Loucy (cell line): ENCODE results near the gene SMIM14.

Experiments
- H2AFZ ChIP-seq: fragments of 200-600 bp; sonication (generic); 2 replicates; pipeline ENCODE4 v1.6.0; 2016; ENCODE audit warnings: antibody characterized with exemption, mild to moderate bottlenecking, low read length, moderate library complexity
- H3F3A ChIP-seq: fragments of 200-600 bp; 2 replicates; pipeline ENCODE4 v1.6.0; 2016; ENCODE audit warnings: antibody characterized with exemption, low read depth, mild to moderate bottlenecking
- H3K27me3 ChIP-seq: fragments of 200-600 bp; sonication (generic); 2 replicates; pipeline ENCODE4 v1.6.1; 2014; ENCODE audit warnings: low read length, mild to moderate bottlenecking; ENCODE audit not compliant: insufficient read depth, poor library complexity, severe bottlenecking
- H3K36me3 ChIP-seq: fragments of 200-600 bp; sonication (generic); 2 replicates; pipeline ENCODE4 v1.6.1; 2016; ENCODE audit warnings: low read length; ENCODE audit not compliant: insufficient read depth
- H3K4me1 ChIP-seq: fragments of 200-600 bp; sonication (generic); 2 replicates; pipeline ENCODE4 v1.5.1; 2014; ENCODE audit warnings: low read length, mild to moderate bottlenecking; ENCODE audit not compliant: insufficient read depth, poor library complexity, severe bottlenecking
- H3K4me2 ChIP-seq: fragments of 200-600 bp; sonication (generic); 2 replicates; pipeline ENCODE4 v1.6.0; 2014; ENCODE audit warnings: antibody characterized with exemption, low read length, low read depth, mild to moderate bottlenecking; ENCODE audit not compliant: poor library complexity, severe bottlenecking
- H3K4me3 ChIP-seq: fragments of 200-600 bp; sonication (generic); 2 replicates; pipeline ENCODE4 v1.5.1; 2014; ENCODE audit warnings: low read length, mild to moderate bottlenecking, mixed read lengths; ENCODE audit not compliant: poor library complexity, severe bottlenecking
- H3K79me2 ChIP-seq: fragments of 200-600 bp; sonication (generic); 2 replicates; pipeline ENCODE4 v1.6.1; 2014; ENCODE audit warnings: low read length; ENCODE audit not compliant: insufficient read depth
- H3K9ac ChIP-seq: fragments of 200-600 bp; sonication (generic); 2 replicates; pipeline ENCODE4 v1.6.0; 2014; ENCODE audit warnings: mild to moderate bottlenecking, low read depth, low read length, moderate library complexity; ENCODE audit not compliant: poor library complexity, severe bottlenecking
- H3K9me2 ChIP-seq: fragments of 200-600 bp; sonication (generic); replicated peaks from 2 replicates; pipeline ENCODE4 v1.6.1; 2016; ENCODE audit warnings: low read depth, low read length, mixed read lengths
- H3K9me3 ChIP-seq: fragments of 200-600 bp; sonication (generic); 2 replicates; pipeline ENCODE4 v1.6.1; 2014; ENCODE audit warnings: mild to moderate bottlenecking, antibody characterized with exemption, low read length, low read depth; ENCODE audit not compliant: insufficient read depth
- H4K20me1 ChIP-seq: fragments of 200-600 bp; sonication (generic); 2 replicates; pipeline ENCODE4 v1.6.0; 2014; ENCODE audit warnings: antibody characterized with exemption, low read length, mild to moderate bottlenecking; ENCODE audit not compliant: insufficient read depth, poor library complexity, severe bottlenecking
- EZH2phosphoT487 ChIP-seq: fragments of 200-600 bp; IDR thresholded peaks from 2 replicates; pipeline ENCODE4 v1.6.1; 2018; ENCODE audit warnings: antibody characterized with exemption, mild to moderate bottlenecking, moderate library complexity, borderline replicate concordance
- TF ChIP-seq, protein P1 (sequence below): fragments of 200-600 bp; sonication (generic); conservative IDR thresholded peaks from 2 replicates; pipeline ENCODE4 v1.5.1; 2014; ENCODE audit warnings: mild to moderate bottlenecking, antibody characterized with exemption, low read length

Gene SMIM14

GRCh38 chr4:39626261-39626660 lies 12.4 kb downstream of the SMIM14 start:
- Histone ChIP-seq H3K9ac (no peak overlapping the region), H3F3A (no peaks in the 10 kb centered on the region), H3K79me2 (no peaks in the 10 kb centered on the region), H3K4me3 (no peak overlapping the region), H3K9me2 (no peaks in the 10 kb centered on the region), H3K36me3 (no peaks in the 10 kb centered on the region), H3K27me3 (no peaks in the 10 kb centered on the region), H4K20me1 (no peaks in the 10 kb centered on the region), H3K9me3 (no peaks in the 10 kb centered on the region), H3K4me1 (no peaks in the 10 kb centered on the region), H3K4me2 (no peak overlapping the region), H2AFZ (no peak overlapping the region)
- TF ChIP-seq, protein P1, sequence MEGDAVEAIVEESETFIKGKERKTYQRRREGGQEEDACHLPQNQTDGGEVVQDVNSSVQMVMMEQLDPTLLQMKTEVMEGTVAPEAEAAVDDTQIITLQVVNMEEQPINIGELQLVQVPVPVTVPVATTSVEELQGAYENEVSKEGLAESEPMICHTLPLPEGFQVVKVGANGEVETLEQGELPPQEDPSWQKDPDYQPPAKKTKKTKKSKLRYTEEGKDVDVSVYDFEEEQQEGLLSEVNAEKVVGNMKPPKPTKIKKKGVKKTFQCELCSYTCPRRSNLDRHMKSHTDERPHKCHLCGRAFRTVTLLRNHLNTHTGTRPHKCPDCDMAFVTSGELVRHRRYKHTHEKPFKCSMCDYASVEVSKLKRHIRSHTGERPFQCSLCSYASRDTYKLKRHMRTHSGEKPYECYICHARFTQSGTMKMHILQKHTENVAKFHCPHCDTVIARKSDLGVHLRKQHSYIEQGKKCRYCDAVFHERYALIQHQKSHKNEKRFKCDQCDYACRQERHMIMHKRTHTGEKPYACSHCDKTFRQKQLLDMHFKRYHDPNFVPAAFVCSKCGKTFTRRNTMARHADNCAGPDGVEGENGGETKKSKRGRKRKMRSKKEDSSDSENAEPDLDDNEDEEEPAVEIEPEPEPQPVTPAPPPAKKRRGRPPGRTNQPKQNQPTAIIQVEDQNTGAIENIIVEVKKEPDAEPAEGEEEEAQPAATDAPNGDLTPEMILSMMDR: no peak
- TF ChIP-seq EZH2phosphoT487: no peak

DNA sequence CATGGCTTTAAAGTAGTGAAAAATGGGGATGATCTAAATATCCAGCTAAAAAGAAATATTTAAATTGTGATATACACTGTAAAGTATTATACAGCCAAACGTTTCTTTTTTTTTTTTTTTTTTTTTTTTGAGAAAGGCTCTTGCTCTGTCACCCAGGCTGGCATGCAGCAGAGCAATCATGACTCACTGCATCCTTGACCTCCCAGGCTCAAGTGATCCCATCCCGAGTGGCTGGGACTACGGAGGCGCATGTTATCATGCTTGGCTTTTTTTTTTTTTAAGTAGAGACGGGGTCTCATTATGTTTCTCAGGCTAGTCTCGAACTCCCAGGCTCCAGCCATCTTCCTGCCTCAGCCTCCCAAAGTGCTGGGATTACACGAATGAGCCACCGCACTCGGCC lies 17.1 kb downstream of the SMIM14 start:
- Histone ChIP-seq H4K20me1 (no peaks in the 10 kb centered on the region), H3K9ac (no peak overlapping the region), H3K27me3 (no peaks in the 10 kb centered on the region), H2AFZ (no peak overlapping the region), H3K9me2 (no peaks in the 10 kb centered on the region), H3K79me2 (no peaks in the 10 kb centered on the region), H3K4me3 (no peak overlapping the region), H3K4me1 (no peaks in the 10 kb centered on the region), H3K4me2 (no peak overlapping the region), H3K9me3 (no peaks in the 10 kb centered on the region), H3F3A (no peaks in the 10 kb centered on the region), H3K36me3 (no peaks in the 10 kb centered on the region)
- TF ChIP-seq EZH2phosphoT487: no peak
- TF ChIP-seq, protein P1: no peak

GRCh38 chr4:39620551-39621313 lies 17.9 kb downstream of the SMIM14 start:
- no peaks in the 10 kb centered on the region for H3K36me3 ChIP-seq
- H3F3A ChIP-seq: no peaks in the 10 kb centered on the region
- no peak overlapping the region for H2AFZ ChIP-seq
- no peaks in the 10 kb centered on the region for H3K9me2 ChIP-seq
- no peaks in the 10 kb centered on the region for H3K27me3 ChIP-seq
- H3K4me3 ChIP-seq: no peak overlapping the region
- H4K20me1 ChIP-seq: no peaks in the 10 kb centered on the region
- no peak overlapping the region for H3K9ac ChIP-seq
- TF ChIP-seq EZH2phosphoT487: no peak
- TF ChIP-seq, protein P1: no peak
- H3K9me3 ChIP-seq: no peaks in the 10 kb centered on the region
- H3K4me1 ChIP-seq: no peaks in the 10 kb centered on the region
- H3K79me2 ChIP-seq: no peaks in the 10 kb centered on the region
- H3K4me2 ChIP-seq: no peak overlapping the region
